K562 (cell line): ENCODE data around the gene FCHSD1. TPM values are rescaled to one million over a fixed set of nuclear protein-coding genes. Genes with fewer than 3 reads are reported as not detected.

Experiments
- ADNP ChIP-seq: fragments of 200-800 bp; sonication (Bioruptor generic); IDR thresholded peaks from 2 replicates; pipeline ENCODE4 v1.6.1; 2016; ENCODE audit warnings: missing genetic modification characterization, missing compliant biosample characterization
- ATF7 ChIP-seq: fragments of 450-650 bp; IDR thresholded peaks from 2 replicates; pipeline ENCODE4 v1.7.1; 2014; ENCODE audit warnings: mild to moderate bottlenecking, moderate library complexity
- ETV5 ChIP-seq: sonication (generic); formaldehyde crosslinking; IDR thresholded peaks from 2 replicates; pipeline ENCODE4 v1.4.0; 2020; ENCODE audit warnings: low read depth, mild to moderate bottlenecking, missing genetic modification reagents
- EZH2 ChIP-seq: IDR thresholded peaks from 2 replicates; pipeline ENCODE4 v1.6.1; 2012; ENCODE audit warnings: low read depth, mild to moderate bottlenecking, inconsistent platforms, low read length, borderline replicate concordance
- FOXO4 ChIP-seq: fragments of 450-650 bp; formaldehyde crosslinking; IDR thresholded peaks from 2 replicates; pipeline ENCODE4 v1.4.0; 2020; ENCODE audit warnings: mild to moderate bottlenecking, moderate library complexity
- IFI16 ChIP-seq: fragments of 250-450 bp; sonication (Bioruptor Pico); IDR thresholded peaks from 2 replicates; pipeline ENCODE4 v2.1.2; 2022; ENCODE audit warnings: mild to moderate bottlenecking, inconsistent platforms
- KDM1A ChIP-seq, 2 experiments: fragments of 450-650 bp; IDR thresholded peaks; 2 replicates each; pipeline ENCODE4 v1.6.1; 2016; ENCODE audit warnings: mild to moderate bottlenecking in 2 of 2
- KLF1 ChIP-seq: fragments of 450-650 bp; IDR thresholded peaks from 2 replicates; pipeline ENCODE4 v1.6.1; 2016; ENCODE audit warnings: missing genetic modification characterization, missing compliant biosample characterization
- MAFG ChIP-seq: fragments of 450-650 bp; conservative IDR thresholded peaks from 2 replicates; pipeline ENCODE4 v1.6.1; 2016; ENCODE audit warnings: missing genetic modification characterization, missing compliant biosample characterization
- MAFK ChIP-seq: IDR thresholded peaks from 2 replicates; pipeline ENCODE4 v1.6.1; 2011; ENCODE audit warnings: low read length, improper control_type of control experiment
- NCOA2 ChIP-seq, 2 experiments: fragments of 450-650 bp; IDR thresholded peaks; 2 replicates each; pipeline ENCODE4 v1.6.1; 2018; ENCODE audit warnings: mild to moderate bottlenecking in 2 of 2, moderate library complexity in 1 of 2; ENCODE audit not compliant: partially characterized antibody in 2 of 2
- NR2F6 ChIP-seq: fragments of 450-650 bp; formaldehyde crosslinking; IDR thresholded peaks from 2 replicates; pipeline ENCODE4 v1.4.0; 2020; ENCODE audit warnings: mild to moderate bottlenecking
- RBM17 ChIP-seq: fragments of 200-400 bp; formaldehyde crosslinking; IDR thresholded peaks from 2 replicates; pipeline ENCODE4 v1.6.1; 2017; ENCODE audit warnings: low read depth, mild to moderate bottlenecking, low read length, borderline replicate concordance
- SPI1 ChIP-seq: IDR thresholded peaks from 2 replicates; pipeline ENCODE4 v1.6.1; 2011; ENCODE audit warnings: low read depth, low read length, control low read depth, borderline replicate concordance
- U2AF2 ChIP-seq: fragments of 200-400 bp; formaldehyde crosslinking; optimal IDR thresholded peaks from 2 replicates; pipeline ENCODE3; 2017; ENCODE audit warnings: low read depth, mild to moderate bottlenecking, low read length
- XRCC5 ChIP-seq: fragments of 200-400 bp; formaldehyde crosslinking; IDR thresholded peaks from 2 replicates; pipeline ENCODE4 v1.6.1; 2017; ENCODE audit warnings: low read depth, mild to moderate bottlenecking, low read length
- ZBTB40 ChIP-seq, 2 experiments: fragments of 450-650 bp in 1 of 2; sonication (generic) in 1 of 2; formaldehyde crosslinking in 1 of 2; IDR thresholded peaks; 2 replicates each; pipeline versions ENCODE4 v1.7.1 to v1.9.0; 2016 to 2022; ENCODE audit warnings: inconsistent platforms in 1 of 2, mild to moderate bottlenecking in 1 of 2, missing genetic modification reagents in 1 of 2
- ZNF134 ChIP-seq: fragments of 250-450 bp; sonication (Bioruptor Pico); conservative IDR thresholded peaks from 2 replicates; pipeline ENCODE4 v1.4.0; 2020
- ZNF311 ChIP-seq: fragments of 250-450 bp; sonication (Bioruptor Pico); IDR thresholded peaks from 2 replicates; pipeline ENCODE4 v1.4.0; 2020; ENCODE audit warnings: mild to moderate bottlenecking, moderate library complexity
- ZNF436 ChIP-seq: fragments of 250-450, 450-650 bp; sonication (Bioruptor Pico); formaldehyde crosslinking; IDR thresholded peaks from 2 replicates; pipeline ENCODE4 v1.7.0; 2020; ENCODE audit warnings: mild to moderate bottlenecking
- polyA plus RNA-seq, 8 experiments: library from polyadenylated mRNA; depleted of rRNA in 4 of 8; stranded (reverse) in 5 of 8; unstranded in 3 of 8; fragments of >200 nt; fragmentation: Nextera tagmentation in 2 of 8; fragmentation: Illumina TruSeq in 1 of 8; extraction: Ambion mirVana in 2 of 8; extraction: Trizol in 1 of 8; gene quantifications; 2 replicates each; pipeline versions ENCODE4 v1.2.1 to v1.2.3, GENCODE V29; 2011 to 2014; ENCODE audit warnings: inconsistent platforms in 1 of 8, missing spikeins in 1 of 8
- total RNA-seq, 7 experiments: library from RNA; depleted of rRNA in 6 of 7; stranded (reverse); fragments of >200 nt in 6 of 7; fragmentation: Illumina TruSeq in 2 of 7; extraction: Trizol in 2 of 7; gene quantifications; 2 replicates each; pipeline versions ENCODE4 v1.2.1 to v1.2.3, GENCODE V29; 2011 to 2021; ENCODE audit warnings: low replicate concordance in 1 of 7

Gene FCHSD1
- total and polyA plus RNA-seq, 9 of the 15 experiments (the other 6 are each of a cell fraction or from before 2014, with no cell fraction given), result 0.35 to 37.5 (median 13.6) TPM

GRCh38 chr5:141691867-141692532 is 40.8 kb upstream of the FCHSD1 start (continued):
- no peak for TF ChIP-seq ZBTB40 (IDR thresholded peaks at IDR 0.05)
- TF ChIP-seq ZBTB40 (CRISPR knock-in tag; IDR thresholded peaks at IDR 0.05), result no peak
- TF ChIP-seq KLF1 (tag), result no peak
- TF ChIP-seq ZNF311 (CRISPR knock-in tag), result no peak
- no peak for TF ChIP-seq ATF7
- no peak for TF ChIP-seq RBM17
- TF ChIP-seq FOXO4 (CRISPR knock-in tag), result no peak
- TF ChIP-seq ZNF436, result no peak
- TF ChIP-seq ADNP (tag), result peak; percentile 100
- no peak for TF ChIP-seq NR2F6 (CRISPR knock-in tag)
- TF ChIP-seq ETV5, result 0 out of 2 replicates have a peak, but pooled peaks have one; percentile 16
- TF ChIP-seq XRCC5, result no peak
- TF ChIP-seq EZH2, result no peak
- no peak for TF ChIP-seq U2AF2
- no peak for TF ChIP-seq MAFK
- no peak for TF ChIP-seq SPI1
- no peak for TF ChIP-seq ZNF134 (CRISPR knock-in tag)
- TF ChIP-seq MAFG (tag), result no peak
- TF ChIP-seq KDM1A (IDR thresholded peaks at IDR 0.05), result peak; percentile 61 to 90; a peak in 3 of 4 replicates
- TF ChIP-seq IFI16 (CRISPR knock-in tag), result no peak
- TF ChIP-seq NCOA2 (IDR thresholded peaks at IDR 0.05; ENCODE audit: partially characterized antibody in 2 of 2), result no peak
